Limb (tissue), 2 donors: ENCODE measurements around the gene WNT16.
"Not testable (repeated sequence)": the region's sequence is repeated elsewhere in the genome, so short reads cannot be mapped to it uniquely, and the experiment has no call there.

Experiments used
- DNase-seq, 2 donors: peaks; one replicate each; pipeline ENCODE4 v3.0.0-alpha.2; 2016; ENCODE audit errors: extremely low spot score in 2 of 2

The WNT16 gene

GRCh38 chr7:121328508-121329190, at the start of gene WNT16:
Gene WNT16, plus strand, starts transcription at chr7:121329000. Its CDS starts 293 bp downstream, at chr7:121329293.
- peak in 1 of 2 donors; percentile 59 for DNase-seq

- DNase-seq: no peak
These were observed 49.7 kb upstream of the WNT16 start for GRCh38 chr7:121279060-121279620.

GRCh38 chr7:121279822-121280221, 49.0 kb upstream of the WNT16 start:
- no peak for DNase-seq

- no peak for DNase-seq
These were observed 48.1 kb upstream of the WNT16 start for GRCh38 chr7:121280656-121281055.

GRCh38 chr7:121282129-121282528, 46.7 kb upstream of the WNT16 start:
- no peak for DNase-seq

- DNase-seq: no peak
These were observed 43.6 kb upstream of the WNT16 start for GRCh38 chr7:121285066-121285667.

GRCh38 chr7:121286186-121286585, 42.6 kb upstream of the WNT16 start:
- no peak for DNase-seq

GRCh38 chr7:121286742-121287734, 41.8 kb upstream of the WNT16 start:
- DNase-seq: no peak

- DNase-seq: no peak
These were observed 39.9 kb upstream of the WNT16 start for GRCh38 chr7:121288894-121289293.

- not testable (repeated sequence) for DNase-seq
These were observed 38.9 kb upstream of the WNT16 start for GRCh38 chr7:121289930-121290329.

- DNase-seq: no peak
These were observed 34.3 kb upstream of the WNT16 start for GRCh38 chr7:121294448-121294992.

- no peak for DNase-seq
These were observed 31.0 kb upstream of the WNT16 start for GRCh38 chr7:121297843-121298242.

GRCh38 chr7:121298831-121299239, 30.0 kb upstream of the WNT16 start:
- DNase-seq: no peak

GRCh38 chr7:121300685-121301420, 27.9 kb upstream of the WNT16 start:
- no peak for DNase-seq

GRCh38 chr7:121301446-121302213, 27.2 kb upstream of the WNT16 start:
- no peak for DNase-seq

GRCh38 chr7:121302214-121302745, 26.5 kb upstream of the WNT16 start:
- no peak for DNase-seq

- DNase-seq: no peak
These were observed 25.2 kb upstream of the WNT16 start for GRCh38 chr7:121303422-121304101.

GRCh38 chr7:121304102-121304658, 24.6 kb upstream of the WNT16 start:
- no peak for DNase-seq

GRCh38 chr7:121305109-121305508, 23.7 kb upstream of the WNT16 start:
- DNase-seq: no peak
